ENCODE measurements around the gene BRAP. TPM values are rescaled to one million over a fixed set of nuclear protein-coding genes. Genes with fewer than 3 reads are reported as not detected.
"Not testable (repeated sequence)": the region's sequence is repeated elsewhere in the genome, so short reads cannot be mapped to it uniquely, and the experiment has no call there.

Gene BRAP
- total and polyA plus RNA-seq, 10 of the 15 experiments (the other 5 are each of a cell fraction or from before 2014, with no cell fraction given) = 2.3 to 28.2 (median 17.8) TPM

GRCh38 chr12:111720457-111720856, 34.7 kb upstream of the BRAP start (continued):
- no peak for TF ChIP-seq BCL11A (IDR thresholded peaks at IDR 0.05; ENCODE audit: low read depth, low read length)
- TF ChIP-seq, protein P1, sequence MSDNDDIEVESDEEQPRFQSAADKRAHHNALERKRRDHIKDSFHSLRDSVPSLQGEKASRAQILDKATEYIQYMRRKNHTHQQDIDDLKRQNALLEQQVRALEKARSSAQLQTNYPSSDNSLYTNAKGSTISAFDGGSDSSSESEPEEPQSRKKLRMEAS (IDR thresholded peaks at IDR 0.05; ENCODE audit: low read depth, low read length) = no peak

GRCh38 chr12:111719316-111719715, 33.6 kb upstream of the BRAP start:
- SMC1A ChIA-PET (ENCODE audit: uncharacterized antibody, unreplicated experiment); H2AFZ ChIP-seq (ENCODE audit: control insufficient read depth, low read depth, low read length); in situ Hi-C loops (cut with MboI); H4K20me1 ChIP-seq (ENCODE audit: control insufficient read depth, insufficient read depth); intact Hi-C loops (cut with micrococcal nuclease; ENCODE audit: unreplicated experiment); H3K4me1 ChIP-seq (ENCODE audit: control insufficient read depth, insufficient read depth, low read length); H3K4me2 ChIP-seq (ENCODE audit: control insufficient read depth, insufficient read depth); H3K27ac ChIP-seq (ENCODE audit: control insufficient read depth, insufficient read depth); BruUV-seq (replicated peaks); POLR2A ChIA-PET; H3K79me2 ChIP-seq (ENCODE audit: control insufficient read depth, insufficient read depth, low read length); FAIRE-seq; H3K4me3 ChIP-seq; RAD21 ChIA-PET (ENCODE audit: unreplicated experiment); H3K9me3 ChIP-seq (replicated peaks; ENCODE audit: control insufficient read depth, insufficient read depth, low read length); H3K9ac ChIP-seq (ENCODE audit: control insufficient read depth, insufficient read depth, low read length); H3K27me3 ChIP-seq (replicated peaks in 1 of 2; ENCODE audit: control insufficient read depth in 2 of 2, insufficient read depth in 2 of 2, low read length in 1 of 2); H3K36me3 ChIP-seq (ENCODE audit: control insufficient read depth in 2 of 2, insufficient read depth in 2 of 2, low read length in 1 of 2); DNase-seq (ENCODE audit: low read depth, low spot score); ATAC-seq: not testable (repeated sequence)
- CTCF ChIA-PET = interaction anchor here (0.6 to 1.0 kb wide), 2 partner anchors 10 to 687 kb away, joined by 3 read pairs; no protein-coding TSS in a partner anchor
- WGBS (ENCODE audit: insufficient coverage, insufficient replicate concordance, low lambda C conversion rate, missing lambda C conversion rate) = 99% methylated on average over 10 of the region's 10 CpGs

- 81% methylated on average over 4 of the region's 4 CpGs for WGBS (ENCODE audit: insufficient coverage, insufficient replicate concordance, low lambda C conversion rate, missing lambda C conversion rate)
- peaks cover 0 to 5% of the 10 kb centered on the region in 2 experiments; a peak in 3 of 4 replicates for H3K36me3 ChIP-seq (ENCODE audit: control insufficient read depth in 2 of 2, insufficient read depth in 2 of 2, low read length in 1 of 2)
- FAIRE-seq (no peak), DNase-seq (ENCODE audit: low read depth, low spot score) (no peak), ATAC-seq (no peak)
- no peaks in the 10 kb centered on the region for H3K27me3 ChIP-seq (replicated peaks in 1 of 2; ENCODE audit: control insufficient read depth in 2 of 2, insufficient read depth in 2 of 2, low read length in 1 of 2)
- BruUV-seq (replicated peaks) = no TSS peak
- H3K4me3 ChIP-seq = no peak overlapping the region
- H2AFZ ChIP-seq (ENCODE audit: control insufficient read depth, low read depth, low read length) = no peak overlapping the region
- ChIA-PET CTCF (no interaction called here), RAD21 (ENCODE audit: unreplicated experiment) (no interaction called here), POLR2A (no interaction called here), SMC1A (ENCODE audit: uncharacterized antibody, unreplicated experiment) (no interaction called here)
- TF ChIP-seq RUNX3 (IDR thresholded peaks at IDR 0.05; ENCODE audit: low read length) = no peak
- TF ChIP-seq PAX8 (IDR thresholded peaks at IDR 0.05) = no peak
- no peak for TF ChIP-seq MTA2 (IDR thresholded peaks at IDR 0.05; ENCODE audit: low read depth)
- no peak for TF ChIP-seq IKZF2 (IDR thresholded peaks at IDR 0.05)
- TF ChIP-seq GATAD2B (conservative IDR thresholded peaks at IDR 0.05; ENCODE audit: low read depth) = no peak
- TF ChIP-seq SMC3 (IDR thresholded peaks at IDR 0.05; ENCODE audit: borderline replicate concordance, low read length) = no peak
- TF ChIP-seq, protein P1 (IDR thresholded peaks at IDR 0.05; ENCODE audit: low read depth, low read length) = no peak
- no peak for TF ChIP-seq SPI1 (IDR thresholded peaks at IDR 0.05; ENCODE audit: borderline replicate concordance, insufficient read depth, low read depth, low read length)
- TF ChIP-seq TAF1 (IDR thresholded peaks at IDR 0.05; ENCODE audit: borderline replicate concordance, low read depth, low read length) = no peak
- TF ChIP-seq KLF5 (IDR thresholded peaks at IDR 0.05; ENCODE audit: partially characterized antibody) = no peak
- TF ChIP-seq SMAD5 (IDR thresholded peaks at IDR 0.05; ENCODE audit: low read depth) = no peak
- no peaks in the 10 kb centered on the region for H3K79me2 ChIP-seq (ENCODE audit: control insufficient read depth, insufficient read depth, low read length)
- no peaks in the 10 kb centered on the region for H4K20me1 ChIP-seq (ENCODE audit: control insufficient read depth, insufficient read depth)
- in situ Hi-C loops (cut with MboI) = no loop called here
- no peak overlapping the region for H3K4me2 ChIP-seq (ENCODE audit: control insufficient read depth, insufficient read depth)
- no peaks in the 10 kb centered on the region for H3K9me3 ChIP-seq (replicated peaks; ENCODE audit: control insufficient read depth, insufficient read depth, low read length)
- no peak overlapping the region for H3K27ac ChIP-seq (ENCODE audit: control insufficient read depth, insufficient read depth)
- intact Hi-C loops (cut with micrococcal nuclease; ENCODE audit: unreplicated experiment) = no loop called here
- no peak overlapping the region for H3K9ac ChIP-seq (ENCODE audit: control insufficient read depth, insufficient read depth, low read length)
- no peaks in the 10 kb centered on the region for H3K4me1 ChIP-seq (ENCODE audit: control insufficient read depth, insufficient read depth, low read length)
Measured at GRCh38 chr12:111715279-111715678, 29.5 kb upstream of the BRAP start.

Measured in GM12878 (cell line).